GM19467 (cell line): Measurements from ENCODE around the gene PSMC6.

Source experiments
- ATAC-seq: cut with Tn5 transposase; IDR thresholded peaks from one replicate; pipeline ENCODE4 v1.9.1; 2021; ENCODE audit warnings: mild to moderate bottlenecking, moderate library complexity; ENCODE audit not compliant: unreplicated experiment

Gene PSMC6

DNA sequence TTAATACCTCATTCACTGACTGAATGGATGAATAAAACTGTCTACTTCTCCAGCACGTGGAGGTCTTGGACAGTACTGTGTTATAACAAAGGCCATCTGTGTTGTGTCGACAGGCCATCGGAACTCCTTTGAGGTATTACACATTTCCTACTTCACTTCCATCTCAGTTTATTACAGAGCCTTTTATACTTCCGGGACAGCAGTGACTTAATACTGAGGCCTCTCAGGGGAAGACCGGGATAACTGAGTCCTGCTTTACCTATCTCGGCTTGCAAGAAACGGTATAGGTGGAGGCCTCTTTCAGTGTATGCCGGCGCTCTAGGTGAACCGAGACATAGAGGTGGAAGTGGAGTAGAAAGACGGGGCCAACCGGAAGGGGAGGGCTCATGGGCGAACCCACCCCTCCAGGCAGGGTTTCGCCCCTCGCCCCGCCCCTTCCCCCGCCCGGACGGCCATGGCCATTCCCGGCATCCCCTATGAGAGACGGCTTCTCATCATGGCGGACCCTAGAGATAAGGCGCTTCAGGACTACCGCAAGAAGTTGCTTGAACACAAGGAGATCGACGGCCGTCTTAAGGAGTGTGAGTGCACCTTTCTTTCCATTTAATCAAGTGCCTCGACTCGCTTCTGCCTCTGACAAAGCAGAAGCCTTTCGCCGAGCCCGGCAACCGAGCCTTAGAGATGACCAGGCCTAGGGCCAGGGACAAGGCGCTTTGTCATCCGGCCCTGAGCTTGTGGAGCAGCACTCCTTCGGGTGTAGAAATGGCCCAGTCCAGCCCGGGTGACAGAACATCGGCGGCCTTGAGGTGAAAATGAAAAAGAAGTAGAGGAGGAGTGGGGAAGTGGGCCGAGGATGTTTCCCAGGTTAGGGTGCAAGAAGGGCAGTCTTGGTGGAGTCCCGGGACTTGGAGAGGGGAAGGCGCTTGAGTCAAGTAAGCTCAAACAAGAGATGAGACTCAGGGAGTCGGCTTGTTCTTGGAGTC is at the start of gene PSMC6:
TSS of gene PSMC6 (plus strand) at position 477 of the 983 bp plus-strand sequence. CDS start at position 497, 20 bp downstream.
- peak; percentile 98 for ATAC-seq

DNA sequence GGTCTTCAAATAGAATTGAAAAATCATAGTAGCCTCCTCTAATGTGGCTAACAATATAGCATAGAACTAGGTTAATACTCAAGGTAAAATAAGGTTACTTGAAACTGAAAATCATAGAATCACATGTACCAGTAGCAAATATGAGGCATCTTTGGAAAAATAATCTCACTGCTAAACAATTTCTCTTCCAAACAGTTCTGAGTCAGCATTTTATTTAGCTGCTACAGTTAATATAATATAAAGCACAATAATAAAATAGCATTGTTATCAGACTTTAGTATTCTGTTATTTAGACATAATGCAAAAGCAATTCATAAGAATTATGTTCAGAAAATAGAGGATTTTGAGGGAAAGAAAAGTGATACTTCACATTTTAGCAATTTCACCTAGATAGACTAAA is 46.7 kb upstream of the PSMC6 start:
- ATAC-seq = no peak

- ATAC-seq = no peak
Observed at GRCh38 chr14:52660832-52661231, 46.2 kb upstream of the PSMC6 start.

- no peak for ATAC-seq
Observed at GRCh38 chr14:52661314-52661713, 45.7 kb upstream of the PSMC6 start.

DNA sequence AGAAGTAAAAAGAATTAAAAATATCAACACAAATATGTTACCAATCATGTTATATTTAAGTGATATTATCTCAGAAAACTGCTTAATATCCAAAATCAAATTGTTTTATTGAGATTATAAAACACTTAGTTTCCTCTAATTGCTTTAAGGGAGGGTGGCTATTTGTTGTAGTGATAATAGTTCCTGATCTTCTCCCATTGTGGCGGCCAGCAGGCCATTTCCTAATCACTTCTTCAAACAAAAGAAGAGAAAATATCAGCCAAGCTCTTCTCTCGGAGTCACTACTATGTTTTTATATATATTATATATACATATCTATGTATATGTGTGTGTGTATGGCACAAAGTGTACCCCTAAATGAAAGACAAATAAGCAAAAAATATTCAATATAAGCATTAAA is 43.1 kb upstream of the PSMC6 start:
- no peak for ATAC-seq

DNA sequence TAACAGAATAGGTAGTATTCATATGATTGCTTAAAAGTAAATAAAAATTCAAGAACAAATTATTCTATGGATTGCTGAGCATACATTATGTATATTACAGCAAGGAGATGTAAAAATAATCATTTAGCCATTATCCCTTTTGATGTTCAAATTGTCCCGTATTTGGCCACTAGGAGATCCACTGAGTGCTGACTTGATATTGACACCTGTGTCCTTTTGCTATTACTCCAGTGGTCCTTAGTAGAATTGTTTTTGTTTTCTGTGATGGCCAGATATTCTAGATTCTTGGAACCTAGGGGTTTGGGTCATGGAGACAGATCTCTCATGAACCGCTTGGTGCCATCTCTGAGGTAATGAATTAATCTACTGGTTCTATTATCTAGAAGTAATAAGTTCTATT is 28.4 kb upstream of the PSMC6 start:
- ATAC-seq = no peak

- ATAC-seq = no peak
Observed at GRCh38 chr14:52683985-52684520, 22.9 kb upstream of the PSMC6 start.

DNA sequence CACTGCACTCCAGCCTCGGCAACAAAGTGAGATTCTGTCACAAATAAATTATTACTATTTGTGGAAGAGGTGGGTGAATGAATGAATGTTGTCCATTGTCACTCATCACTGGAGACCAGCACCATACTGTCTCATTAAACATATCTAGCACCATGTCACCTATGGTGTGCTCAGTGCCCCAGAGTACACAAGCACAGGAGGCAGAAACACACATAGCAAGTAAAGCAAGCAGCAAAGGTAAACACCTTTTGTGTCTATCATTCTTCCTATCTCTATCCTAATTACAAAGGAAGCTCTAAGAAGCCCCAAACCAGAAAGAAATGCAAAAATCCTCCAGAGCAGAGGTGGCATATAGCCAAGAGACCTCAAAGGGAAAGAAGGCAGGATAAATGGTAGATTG is 20.8 kb upstream of the PSMC6 start:
- no peak for ATAC-seq

DNA sequence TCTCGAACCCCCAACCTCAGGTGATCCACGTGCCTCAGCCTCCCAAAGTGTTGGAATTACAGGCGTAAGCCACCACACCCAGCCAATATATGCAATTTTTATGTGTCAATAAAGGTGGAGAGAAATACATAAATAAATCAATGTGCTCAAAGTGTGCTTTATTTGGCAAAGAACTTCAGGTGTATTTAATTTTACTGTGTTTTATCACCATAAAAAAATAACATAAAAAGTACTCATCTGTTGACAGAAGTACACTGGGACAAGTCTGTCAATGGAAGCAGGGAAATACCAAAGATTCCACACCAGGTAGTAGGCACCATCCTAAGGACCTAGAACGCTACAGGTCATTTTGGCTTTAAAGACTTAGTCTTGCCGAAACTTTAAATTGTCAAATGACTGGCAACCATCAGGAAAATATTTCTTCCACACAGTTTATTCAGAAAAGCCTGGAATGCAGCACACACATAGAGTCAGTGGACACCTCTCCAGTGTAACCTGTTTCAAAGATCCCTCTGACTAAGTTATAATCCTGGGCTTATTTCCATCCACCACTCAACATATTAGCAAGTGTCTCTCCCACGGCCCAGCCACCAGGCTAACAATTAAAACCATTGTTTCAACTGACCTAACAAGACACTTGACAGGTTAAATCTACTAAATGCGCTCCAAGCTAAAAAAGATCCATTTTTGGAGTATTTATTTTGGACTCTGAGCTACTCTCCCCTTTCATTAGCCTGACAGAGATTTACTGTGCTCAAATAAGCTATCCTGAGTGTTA is 15.8 kb upstream of the PSMC6 start:
- ATAC-seq = no peak

DNA sequence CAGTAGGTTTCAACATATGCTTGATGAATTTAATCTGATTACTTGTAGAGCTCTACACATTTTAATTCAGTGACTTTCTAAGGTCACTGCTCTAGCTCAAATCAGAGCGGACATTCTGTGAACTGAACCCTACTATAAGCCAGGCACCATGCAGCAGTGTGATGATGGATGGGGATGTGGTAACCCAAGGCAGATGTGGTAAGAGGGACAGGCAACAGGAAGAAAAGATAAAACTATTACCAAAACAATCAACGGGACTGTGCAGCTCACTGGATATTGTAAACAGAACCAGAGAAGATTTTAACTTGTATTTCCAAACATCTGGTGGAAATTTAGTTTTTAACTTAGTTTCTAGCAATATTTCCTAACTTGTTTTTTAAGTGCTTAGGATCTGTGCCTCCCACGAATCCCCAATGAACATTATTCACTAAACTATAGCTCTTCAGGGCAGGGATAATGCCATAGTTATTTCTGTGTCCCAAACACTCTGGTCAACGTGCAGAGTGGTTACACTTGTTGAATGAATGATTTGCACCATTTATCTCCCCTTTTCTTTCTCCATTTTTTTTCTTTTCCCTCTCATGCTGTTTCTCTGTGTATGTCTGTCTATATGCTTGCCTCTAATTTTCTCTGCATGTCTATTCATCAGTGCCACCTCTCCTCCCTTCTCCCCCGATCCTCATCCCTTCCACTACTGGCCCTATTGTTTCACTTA is 14.6 kb upstream of the PSMC6 start:
- ATAC-seq = no peak

- no peak for ATAC-seq
Observed at GRCh38 chr14:52693036-52693435, 14.0 kb upstream of the PSMC6 start.

DNA sequence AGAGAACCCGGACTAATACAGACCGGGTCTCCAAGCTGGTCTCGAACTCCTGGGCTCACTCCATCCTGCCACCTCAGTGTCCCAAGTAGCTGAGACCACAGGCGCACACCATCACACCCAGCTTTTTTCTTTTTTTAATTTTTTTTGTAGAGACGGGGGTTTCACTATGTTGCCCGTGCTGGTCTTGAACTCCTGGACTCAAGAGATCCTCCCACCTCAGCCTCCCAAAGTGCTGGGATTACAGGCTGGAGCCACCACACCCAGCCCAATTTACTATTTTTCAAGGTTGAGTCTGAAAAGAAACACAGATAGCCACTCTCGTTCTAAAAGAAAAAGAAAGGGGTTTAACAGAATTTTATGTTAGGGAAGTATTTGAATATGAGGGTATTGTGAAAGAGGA is 13.5 kb upstream of the PSMC6 start:
- no peak for ATAC-seq

DNA sequence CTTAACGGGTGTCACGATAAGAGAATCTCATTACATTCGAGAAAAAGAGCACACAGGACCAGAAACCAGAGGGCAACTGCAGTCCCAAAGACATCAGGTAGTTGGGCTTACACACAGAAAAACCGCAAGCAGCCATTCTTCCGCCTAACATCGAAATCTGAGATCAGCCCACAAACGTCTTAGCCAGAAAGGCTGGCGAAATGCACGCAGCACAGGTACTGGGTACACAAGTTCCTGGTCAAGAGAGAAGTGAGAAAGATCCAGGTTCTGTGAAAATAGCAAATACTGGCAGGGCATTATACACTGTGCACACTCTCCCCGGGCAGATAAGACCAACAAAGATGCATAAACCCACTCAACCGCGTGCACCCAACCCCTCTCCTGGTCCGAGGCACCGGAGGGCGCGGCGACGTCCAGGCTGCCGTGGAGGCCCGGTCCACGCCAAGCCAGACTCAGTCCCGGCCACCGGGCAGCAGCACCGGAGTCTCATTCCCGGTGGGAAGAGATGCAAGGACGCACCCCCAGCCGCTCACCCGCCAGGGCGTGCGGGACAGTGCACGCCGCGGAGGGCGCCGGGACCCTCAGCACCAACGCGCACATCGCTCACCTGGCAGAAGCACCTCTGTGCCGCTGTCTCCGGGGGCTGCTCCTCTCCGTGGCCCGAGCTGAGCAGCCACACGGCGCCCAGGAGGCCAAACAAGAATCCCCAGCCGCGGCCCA is 12.1 kb upstream of the PSMC6 start:
- peak; percentile 58 for ATAC-seq

GRCh38 chr14:52695481-52696091 is 11.4 kb upstream of the PSMC6 start, which contains the start of gene ERO1A:
Gene ERO1A, minus strand, starts transcription at chr14:52695558. Its CDS starts 77 bp downstream, at chr14:52695481.
- peak; percentile 67 for ATAC-seq

DNA sequence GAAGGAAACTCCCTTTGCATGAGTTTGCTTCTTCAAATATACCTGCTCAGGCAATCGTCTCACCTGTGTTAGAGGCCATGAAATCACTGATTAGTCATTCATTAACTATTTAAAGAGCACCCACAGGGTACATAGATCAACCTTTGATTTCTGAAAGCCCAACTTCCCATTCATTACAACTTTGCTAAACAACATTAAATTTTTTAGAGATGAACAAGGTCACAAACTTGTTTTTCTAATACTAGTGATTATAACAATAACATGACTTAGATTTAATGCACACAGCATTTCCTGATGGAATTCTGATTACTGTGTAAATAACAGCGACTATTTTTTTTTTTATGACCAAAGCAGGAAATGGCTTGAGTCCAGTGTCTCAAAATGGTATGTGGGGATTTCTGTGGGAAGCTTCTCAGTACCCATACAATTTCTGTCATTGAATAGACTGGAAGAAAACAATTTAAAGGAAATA is 6.3 kb upstream of the PSMC6 start:
- ATAC-seq = no peak

GRCh38 chr14:52701223-52701622 is 5.8 kb upstream of the PSMC6 start:
- no peak for ATAC-seq

- ATAC-seq = no peak
Observed at GRCh38 chr14:52703225-52703624, 3.8 kb upstream of the PSMC6 start.

- no peak for ATAC-seq
Observed at GRCh38 chr14:52703664-52704063, 3.3 kb upstream of the PSMC6 start.

DNA sequence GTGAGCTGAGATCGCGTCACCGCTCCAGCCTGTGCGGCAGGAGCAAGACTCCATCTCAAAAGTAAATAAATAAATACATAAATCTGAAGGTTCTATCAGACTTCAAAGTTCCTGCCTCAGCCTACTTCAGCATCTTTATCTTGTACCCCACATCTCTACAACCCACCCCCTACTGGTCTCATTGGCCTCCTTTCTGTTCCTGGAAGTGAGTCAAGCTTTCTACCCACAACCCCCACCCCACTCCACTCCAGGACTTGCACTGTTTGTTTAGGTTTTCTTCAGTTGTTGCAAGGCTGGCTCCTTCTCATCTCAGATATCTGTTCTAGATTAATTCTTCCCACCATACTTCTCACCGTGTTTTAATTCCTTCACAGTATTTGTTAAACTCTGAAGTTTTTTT is 714 bp upstream of the PSMC6 start:
- ATAC-seq = no peak

- no peak for ATAC-seq
Observed at GRCh38 chr14:52711666-52712065, 4.7 kb downstream of the PSMC6 start.
